ENCODE results near the gene VPS37B.
"Not testable (repeated sequence)": the region's sequence is repeated elsewhere in the genome, so short reads cannot be mapped to it uniquely, and the experiment has no call there.

VPS37B gene

GRCh38 chr12:122882908-122883558 is 12.9 kb downstream of the VPS37B start:
- no peak for DNase-seq (ENCODE audit: low read depth in 2 of 2)

GRCh38 chr12:122880668-122881067 is 15.3 kb downstream of the VPS37B start:
- no peak for DNase-seq (ENCODE audit: low read depth in 2 of 2)

- no peak for DNase-seq (ENCODE audit: low read depth in 2 of 2)
These were observed 15.7 kb downstream of the VPS37B start for GRCh38 chr12:122880155-122880667.

GRCh38 chr12:122878780-122879612 is 16.9 kb downstream of the VPS37B start:
- no peak for DNase-seq (ENCODE audit: low read depth in 2 of 2)

GRCh38 chr12:122876731-122877130 is 19.2 kb downstream of the VPS37B start:
- DNase-seq (ENCODE audit: low read depth in 2 of 2): no peak

- DNase-seq (ENCODE audit: low read depth in 2 of 2): not testable (repeated sequence)
These were observed 19.6 kb downstream of the VPS37B start for GRCh38 chr12:122876281-122876680.

GRCh38 chr12:122875590-122876220 is 20.2 kb downstream of the VPS37B start:
- no peak for DNase-seq (ENCODE audit: low read depth in 2 of 2)

- DNase-seq (ENCODE audit: low read depth in 2 of 2): peak; percentile 28 to 47
These were observed 21.8 kb downstream of the VPS37B start for GRCh38 chr12:122874081-122874480.

GRCh38 chr12:122873540-122873939 is 22.4 kb downstream of the VPS37B start:
- DNase-seq (ENCODE audit: low read depth in 2 of 2): no peak

GRCh38 chr12:122872815-122873361 is 23.0 kb downstream of the VPS37B start:
- DNase-seq (ENCODE audit: low read depth in 2 of 2): no peak

GRCh38 chr12:122871851-122872780 is 23.8 kb downstream of the VPS37B start:
- peak; percentile 36 to 70 for DNase-seq (ENCODE audit: low read depth in 2 of 2)

GRCh38 chr12:122870867-122871664 is 24.9 kb downstream of the VPS37B start:
- no peak for DNase-seq (ENCODE audit: low read depth in 2 of 2)

- no peak for DNase-seq (ENCODE audit: low read depth in 2 of 2)
These were observed 25.6 kb downstream of the VPS37B start for GRCh38 chr12:122870163-122870842.

- DNase-seq (ENCODE audit: low read depth in 2 of 2): no peak
These were observed 26.5 kb downstream of the VPS37B start for GRCh38 chr12:122869207-122869973.

- no peak for DNase-seq (ENCODE audit: low read depth in 2 of 2)
These were observed 27.3 kb downstream of the VPS37B start for GRCh38 chr12:122868471-122869177.

- no peak for DNase-seq (ENCODE audit: low read depth in 2 of 2)
These were observed 28.0 kb downstream of the VPS37B start for GRCh38 chr12:122867691-122868461.

- no peak for DNase-seq (ENCODE audit: low read depth in 2 of 2)
These were observed 28.8 kb downstream of the VPS37B start for GRCh38 chr12:122866950-122867607.

All from stimulated activated CD4-positive, alpha-beta T cell treated with anti-CD3 and anti-CD28 coated beads, Interleukin-12 subunit alpha, Interleukin-12 subunit beta, amount 100 ng/mL, for 24 hours (primary cell).